Measurements from ENCODE around the gene ACMSD.

The ACMSD gene

GRCh38 chr2:134792186-134792585 lies 46.2 kb upstream of the ACMSD start:
- H3K79me2 ChIP-seq (ENCODE audit: low read length), result no peaks in the 10 kb centered on the region
- no peak overlapping the region for H3K4me2 ChIP-seq (ENCODE audit: low read depth, low read length)
- H3K4me1 ChIP-seq (ENCODE audit: low read length), result no peaks in the 10 kb centered on the region
- no peaks in the 10 kb centered on the region for H3K9me2 ChIP-seq (replicated peaks; ENCODE audit: insufficient read depth, low read length)
- no peak overlapping the region for H3K27ac ChIP-seq (ENCODE audit: low read length)
- H3K9ac ChIP-seq (ENCODE audit: low read length), result no peak overlapping the region
- no peak overlapping the region for H2AFZ ChIP-seq (ENCODE audit: low read length)
- TF ChIP-seq CTCF (IDR thresholded peaks at IDR 0.05; ENCODE audit: low read length) (no peak), EZH2phosphoT487 (IDR thresholded peaks at IDR 0.05; ENCODE audit: low read length) (no peak), EZH2 (optimal IDR thresholded peaks at IDR 0.05; ENCODE audit: low read depth, low read length) (no peak)
- no peak overlapping the region for H3K4me3 ChIP-seq (ENCODE audit: low read length)
- H3F3A ChIP-seq (ENCODE audit: insufficient read depth, low read length), result no peaks in the 10 kb centered on the region
- no peaks in the 10 kb centered on the region for H3K27me3 ChIP-seq (replicated peaks; ENCODE audit: insufficient read depth, low read length)
- no peaks in the 10 kb centered on the region for H3K9me3 ChIP-seq (replicated peaks; ENCODE audit: insufficient read depth, low read length)
- H3K36me3 ChIP-seq (replicated peaks; ENCODE audit: insufficient read depth, low read length), result no peaks in the 10 kb centered on the region
- H4K20me1 ChIP-seq (ENCODE audit: insufficient read depth, low read length), result no peaks in the 10 kb centered on the region
- DNase-seq, result no peak

DNA sequence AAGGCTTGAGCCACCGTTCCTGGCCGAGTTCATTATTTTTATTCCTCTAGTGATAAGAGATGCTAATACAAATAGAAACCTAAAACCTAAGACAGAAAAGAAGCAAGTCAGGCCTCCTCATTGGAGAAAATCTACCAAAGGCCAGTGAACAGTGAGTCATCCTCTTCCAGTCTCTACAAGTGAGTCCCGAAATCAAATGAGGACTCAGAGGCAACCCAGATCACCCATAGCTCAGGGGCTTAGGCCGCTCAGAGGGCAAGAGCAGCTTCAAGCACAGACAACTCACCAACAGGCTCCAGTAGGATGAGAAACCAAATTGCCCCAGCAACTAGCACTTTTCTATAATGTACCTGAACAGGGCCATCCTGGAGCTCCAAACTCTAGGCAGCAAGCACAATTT lies 42.7 kb upstream of the ACMSD start:
- no peak overlapping the region for H3K27ac ChIP-seq (ENCODE audit: low read length)
- H3K27me3 ChIP-seq (replicated peaks; ENCODE audit: insufficient read depth, low read length), result no peaks in the 10 kb centered on the region
- no peaks in the 10 kb centered on the region for H3F3A ChIP-seq (ENCODE audit: insufficient read depth, low read length)
- H3K79me2 ChIP-seq (ENCODE audit: low read length), result no peaks in the 10 kb centered on the region
- no peaks in the 10 kb centered on the region for H3K9me2 ChIP-seq (replicated peaks; ENCODE audit: insufficient read depth, low read length)
- TF ChIP-seq CTCF (IDR thresholded peaks at IDR 0.05; ENCODE audit: low read length) (no peak), EZH2 (optimal IDR thresholded peaks at IDR 0.05; ENCODE audit: low read depth, low read length) (no peak), EZH2phosphoT487 (IDR thresholded peaks at IDR 0.05; ENCODE audit: low read length) (no peak)
- H3K4me2 ChIP-seq (ENCODE audit: low read depth, low read length), result no peak overlapping the region
- H3K9me3 ChIP-seq (replicated peaks; ENCODE audit: insufficient read depth, low read length), result no peaks in the 10 kb centered on the region
- H2AFZ ChIP-seq (ENCODE audit: low read length), result no peak overlapping the region
- no peaks in the 10 kb centered on the region for H4K20me1 ChIP-seq (ENCODE audit: insufficient read depth, low read length)
- H3K9ac ChIP-seq (ENCODE audit: low read length), result no peak overlapping the region
- H3K4me1 ChIP-seq (ENCODE audit: low read length), result no peaks in the 10 kb centered on the region
- no peak overlapping the region for H3K4me3 ChIP-seq (ENCODE audit: low read length)
- no peak for DNase-seq
- no peaks in the 10 kb centered on the region for H3K36me3 ChIP-seq (replicated peaks; ENCODE audit: insufficient read depth, low read length)

- no peak for TF ChIP-seq EZH2phosphoT487 (IDR thresholded peaks at IDR 0.05; ENCODE audit: low read length)
- TF ChIP-seq CTCF (IDR thresholded peaks at IDR 0.05; ENCODE audit: low read length), result no peak
- TF ChIP-seq EZH2 (optimal IDR thresholded peaks at IDR 0.05; ENCODE audit: low read depth, low read length), result no peak
- no peaks in the 10 kb centered on the region for H3K4me1 ChIP-seq (ENCODE audit: low read length)
These were observed 42.0 kb upstream of the ACMSD start for GRCh38 chr2:134796373-134796772.

More at GRCh38 chr2:134796373-134796772, 42.0 kb upstream of the ACMSD start:
- Histone ChIP-seq H2AFZ (ENCODE audit: low read length) (no peak overlapping the region), H3K9me3 (replicated peaks; ENCODE audit: insufficient read depth, low read length) (no peaks in the 10 kb centered on the region), H3K27ac (ENCODE audit: low read length) (no peak overlapping the region), H3K4me2 (ENCODE audit: low read depth, low read length) (no peak overlapping the region), H3K27me3 (replicated peaks; ENCODE audit: insufficient read depth, low read length) (no peaks in the 10 kb centered on the region), H4K20me1 (ENCODE audit: insufficient read depth, low read length) (no peaks in the 10 kb centered on the region), H3K4me3 (ENCODE audit: low read length) (no peak overlapping the region), H3F3A (ENCODE audit: insufficient read depth, low read length) (no peaks in the 10 kb centered on the region), H3K9ac (ENCODE audit: low read length) (no peak overlapping the region), H3K79me2 (ENCODE audit: low read length) (no peaks in the 10 kb centered on the region), H3K36me3 (replicated peaks; ENCODE audit: insufficient read depth, low read length) (no peaks in the 10 kb centered on the region), H3K9me2 (replicated peaks; ENCODE audit: insufficient read depth, low read length) (no peaks in the 10 kb centered on the region)
- DNase-seq, result no peak
